Stimulated activated CD8-positive, alpha-beta memory T cell treated with anti-CD3 and anti-CD28 coated beads, Interleukin-15, amount 100 ng/mL, for 4 hours (primary cell): ENCODE measurements around the gene TCF4.

Experiments used
- DNase-seq, 2 donors: peaks; one replicate each; pipeline ENCODE4 v3.0.0-alpha.2; 2020; ENCODE audit warnings: low read depth in 2 of 2

The TCF4 gene

GRCh38 chr18:55179835-55180234, 408.2 kb downstream of the TCF4 start:
- no peak for DNase-seq

GRCh38 chr18:55179425-55179824, 408.6 kb downstream of the TCF4 start:
- no peak for DNase-seq

- no peak for DNase-seq
Measured at GRCh38 chr18:55173291-55173690, 414.7 kb downstream of the TCF4 start.
